Smooth muscle cell of bladder (primary cell): Measurements from ENCODE around the gene PI4KA. TPM values are rescaled to one million over a fixed set of nuclear protein-coding genes. Genes with fewer than 3 reads are reported as not detected.

ENCODE experiments used
- total RNA-seq: library from RNA; depleted of rRNA; stranded (reverse); fragments of >200 nt; gene quantifications from 2 replicates; pipeline ENCODE4 v1.2.3, GENCODE V29; 2014

The PI4KA gene
- 27.3 and 33.8 TPM in 2 replicates for total RNA-seq

GRCh38 chr22:20858615-20859416, at the start of gene PI4KA, which contains the start of gene SNAP29:
PI4KA (minus strand) TSS chr22:20858811; CDS start chr22:20858725, 86 bp downstream.
SNAP29 (plus strand) TSS chr22:20859007; CDS start chr22:20859111, 104 bp downstream.

GRCh38 chr22:20773793-20774212, 84.8 kb downstream of the PI4KA start, which contains the start of gene SERPIND1:
SERPIND1 (plus strand) TSS chr22:20774113; CDS start chr22:20779313, 5,200 bp downstream.

Other genes with a start within 250 kb of the PI4KA start
- gene SERPIND1, start 84.7 kb downstream of the PI4KA start, total RNA-seq: 0.14 TPM in 1 of 2 replicates, not detected in the other
- 6.4 and 7.0 TPM in 2 replicates for gene SNAP29, start 196 bp upstream of the PI4KA start, total RNA-seq
- 29.4 and 38.9 TPM in 2 replicates for gene CRKL, start 58.6 kb upstream of the PI4KA start, total RNA-seq
- gene AIFM3, start 108.4 kb upstream of the PI4KA start, total RNA-seq: 0.57 and 1.3 TPM in 2 replicates
- 38.7 and 54.8 TPM in 2 replicates for gene LZTR1, start 123.5 kb upstream of the PI4KA start, total RNA-seq
- 18.9 and 24.7 TPM in 2 replicates for gene THAP7, start 143.3 kb upstream of the PI4KA start, total RNA-seq
- gene P2RX6, start 156.4 kb upstream of the PI4KA start, total RNA-seq: 2.6 and 2.8 TPM in 2 replicates
- 0.14 and 0.28 TPM in 2 replicates for gene SLC7A4, start 173.8 kb upstream of the PI4KA start, total RNA-seq
- gene LRRC74B, start 187.1 kb upstream of the PI4KA start, total RNA-seq: not detected in 2 replicates